B cell (primary cell): Measurements from ENCODE around the gene ZNF600. TPM values are rescaled to one million over a fixed set of nuclear protein-coding genes. Genes with fewer than 3 reads are reported as not detected.
"Not testable (repeated sequence)": the region's sequence is repeated elsewhere in the genome, so short reads cannot be mapped to it uniquely, and the experiment has no call there.

Experiments
- ATAC-seq: fragments of 200-7000 bp; cut with Tn5 transposase; one replicate; pipeline ENCODE4 v1.10.0; 2021; ENCODE audit warnings: low read depth, mild to moderate bottlenecking, moderate number of reproducible peaks, moderate library complexity
- CTCF ChIA-PET: fragments of 350-600 bp; sonication (Branson Sonifier 250); formaldehyde crosslinking; loops from one replicate; lab custom pipeline; 2021; ENCODE audit warnings: antibody characterized with exemption, inconsistent platforms; lab: Charles Lee
- POLR2A ChIA-PET: fragments of 350-600 bp; sonication (Branson Sonifier 250); formaldehyde crosslinking; loops from one replicate; lab custom pipeline; 2021; ENCODE audit warnings: antibody characterized with exemption; lab: Charles Lee
- DNase-seq: peaks from one replicate; pipeline ENCODE4 v3.0.0; 2013
- H2AFZ ChIP-seq: 2 replicates; pipeline ENCODE4 v1.6.1; 2012; ENCODE audit warnings: mild to moderate bottlenecking, low read depth, low read length; ENCODE audit not compliant: insufficient read depth, poor library complexity, severe bottlenecking
- H3K27ac ChIP-seq, 2 donors: 1 replicate in 1 of 2; 2 replicates in 1 of 2; pipeline ENCODE4 v1.5.1; 2012 to 2013; ENCODE audit warnings: low read length in 2 of 2, mild to moderate bottlenecking in 2 of 2, moderate library complexity in 1 of 2
- H3K27me3 ChIP-seq, 4 experiments: fragments of 200-600 bp in 1 of 4; sonication (generic) in 1 of 4; replicated peaks in 1 of 4; 1 replicate in 2 of 4; 2 replicates in 2 of 4; pipeline versions ENCODE4 v1.6.1 to v1.7.0; 2013 to 2016; ENCODE audit warnings: low read length in 3 of 4, mild to moderate bottlenecking in 2 of 4, mixed read lengths in 1 of 4, moderate library complexity in 1 of 4; ENCODE audit not compliant: insufficient read depth in 4 of 4, control insufficient read depth in 3 of 4; ENCODE audit errors: control extremely low read depth in 1 of 4
- H3K36me3 ChIP-seq, 2 experiments: replicated peaks in 1 of 2; 1 replicate in 1 of 2; 2 replicates in 1 of 2; pipeline versions ENCODE4 v1.6.1 to v1.7.1; 2013; ENCODE audit warnings: low read length in 1 of 2; ENCODE audit not compliant: insufficient read depth in 2 of 2, control insufficient read depth in 1 of 2; ENCODE audit errors: control extremely low read depth in 1 of 2, extremely low read depth in 1 of 2
- H3K4me1 ChIP-seq, 2 donors: fragments of 200-600 bp in 1 of 2; sonication (generic) in 1 of 2; 1 replicate in 1 of 2; 2 replicates in 1 of 2; pipeline versions ENCODE4 v1.5.1 to v1.6.1; 2013 to 2017; ENCODE audit warnings: low read length in 2 of 2; ENCODE audit not compliant: control insufficient read depth in 2 of 2, insufficient read depth in 2 of 2
- H3K4me2 ChIP-seq: replicated peaks from 2 replicates; pipeline ENCODE3; 2012; ENCODE audit warnings: mild to moderate bottlenecking, low read depth, low read length; ENCODE audit not compliant: poor library complexity, severe bottlenecking
- H3K4me3 ChIP-seq, 5 experiments: fragments of 200-600 bp in 1 of 5; sonication (generic) in 1 of 5; 1 replicate in 3 of 5; 2 replicates in 2 of 5; pipeline versions ENCODE4 v1.5.1 to v1.7.0; 2011 to 2016; ENCODE audit warnings: low read length in 4 of 5, mild to moderate bottlenecking in 4 of 5, low read depth in 2 of 5, control low read depth in 1 of 5, moderate library complexity in 1 of 5; ENCODE audit not compliant: insufficient read depth in 1 of 5; ENCODE audit errors: control extremely low read depth in 1 of 5, extremely low read depth in 1 of 5
- H3K79me2 ChIP-seq: fragments of 200-600 bp; sonication (generic); one replicate; pipeline ENCODE4 v1.6.0; 2016; ENCODE audit warnings: low read length; ENCODE audit not compliant: control insufficient read depth, insufficient read depth
- H3K9ac ChIP-seq: fragments of 200-600 bp; sonication (generic); 2 replicates; pipeline ENCODE4 v1.6.1; 2017; ENCODE audit warnings: mild to moderate bottlenecking, low read length, moderate library complexity
- H3K9me3 ChIP-seq, 3 donors: one replicate each; pipeline versions ENCODE4 v1.6.1 to v1.7.1; 2013; ENCODE audit warnings: low read length in 2 of 3; ENCODE audit not compliant: control insufficient read depth in 2 of 3, insufficient read depth in 1 of 3; ENCODE audit errors: control extremely low read depth in 1 of 3
- H4K20me1 ChIP-seq: 2 replicates; pipeline ENCODE4 v1.6.0; 2012; ENCODE audit warnings: mild to moderate bottlenecking, low read length; ENCODE audit not compliant: insufficient read depth, control insufficient read depth, poor library complexity, severe bottlenecking
- H3K27ac Mint-ChIP-seq: one replicate; pipeline ENCODE4 v1.8.0; 2021; ENCODE audit warnings: mixed read lengths
- H3K27me3 Mint-ChIP-seq: one replicate; pipeline ENCODE4 v1.8.0; 2021; ENCODE audit warnings: mixed read lengths
- H3K4me1 Mint-ChIP-seq: one replicate; pipeline ENCODE4 v1.8.0; 2021; ENCODE audit warnings: mixed read lengths
- H3K4me3 Mint-ChIP-seq: one replicate; pipeline ENCODE4 v1.8.0; 2021; ENCODE audit warnings: mixed read lengths
- H3K9me3 Mint-ChIP-seq: one replicate; pipeline ENCODE4 v1.8.0; 2022; ENCODE audit warnings: mixed read lengths; ENCODE audit not compliant: insufficient read depth
- EZH2 ChIP-seq: IDR thresholded peaks from 2 replicates; pipeline ENCODE4 v1.6.1; 2012; ENCODE audit warnings: borderline replicate concordance, low read depth, mild to moderate bottlenecking, moderate library complexity, low read length; ENCODE audit not compliant: insufficient read depth, poor library complexity, severe bottlenecking
- WGBS: methylation state at CpG from one replicate; pipeline ENCODE4 v1.1.5; 2013; ENCODE audit warnings: missing lambda C conversion rate; ENCODE audit not compliant: insufficient coverage; 5-methylcytosine and 5-hydroxymethylcytosine counted together
- intact Hi-C: fragments of 100-400 bp; cut with micrococcal nuclease; formaldehyde crosslinking; loops from one replicate; pipeline ENCODE4 v1.10.0; 2022
- polyA plus RNA-seq: library from polyadenylated mRNA; depleted of rRNA; stranded (reverse); fragments of >200 nt; gene quantifications from 2 replicates; pipeline ENCODE4 v1.2.3, GENCODE V29; 2012
- total RNA-seq, 2 donors: library from RNA; stranded (reverse); fragments of 120-200 nt in 1 of 2; gene quantifications; 1 replicate in 1 of 2; 2 replicates in 1 of 2; pipeline versions ENCODE4 v1.2.3 to v1.2.4, GENCODE V29; 2013 to 2022
- TF ChIP-seq, protein P1 (sequence below): fragments of 200-600 bp; IDR thresholded peaks from one replicate; pipeline ENCODE4 v1.8.0; 2022; ENCODE audit warnings: antibody characterized with exemption, mild to moderate bottlenecking

Gene ZNF600
- total and polyA plus RNA-seq, 2 donors (not counting 1 experiment from before 2014, with no cell fraction given), result 40.6 to 41.7 TPM

DNA sequence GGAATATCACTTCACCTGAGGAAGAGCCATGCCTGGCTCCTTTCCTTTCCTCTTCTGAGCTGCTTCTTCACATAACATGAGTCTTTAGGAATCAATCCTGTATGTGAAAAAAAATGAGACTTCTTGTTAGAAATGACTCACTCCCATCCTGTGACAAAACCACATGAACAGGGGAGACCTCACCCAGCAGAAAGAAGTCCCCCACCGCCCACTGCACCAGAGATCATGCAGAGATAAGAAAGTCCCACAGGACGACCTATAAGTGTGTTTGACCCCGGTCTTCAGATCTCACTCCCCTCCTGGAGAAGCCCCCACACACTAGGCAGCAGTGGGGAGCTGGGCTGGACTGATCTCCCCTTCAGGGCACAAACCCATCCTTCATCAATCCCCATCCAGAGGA, 7.8 kb downstream of the ZNF600 start:
- Histone ChIP-seq H3K4me2 (no peak overlapping the region), H3K4me3 (no peak overlapping the region), H3K27me3 (no peaks in the 10 kb centered on the region), H3K79me2 (no peaks in the 10 kb centered on the region), H3K9ac (no peak overlapping the region), H3K9me3 (peaks cover 0 to 13% (median 0%) of the 10 kb centered on the region in 3 donors), H4K20me1 (no peaks in the 10 kb centered on the region), H3K27ac (no peak overlapping the region), H2AFZ (no peak overlapping the region), H3K4me1 (no peaks in the 10 kb centered on the region), H3K36me3 (peaks cover 0 to 19% of the 10 kb centered on the region in 2 experiments)
- H3K9me3 Mint-ChIP-seq, result no peaks in the 10 kb centered on the region
- no peaks in the 10 kb centered on the region for H3K27me3 Mint-ChIP-seq
- ChIA-PET POLR2A (no interaction called here), CTCF (no interaction called here)
- intact Hi-C loops, result no loop called here
- WGBS, result 50% methylated on average over 3 of the region's 3 CpGs
- ATAC-seq (no peak), DNase-seq (no peak)
- H3K4me1 Mint-ChIP-seq, result peaks cover 3% of the 10 kb centered on the region
- H3K27ac Mint-ChIP-seq, result peak overlapping the region; percentile 56
- TF ChIP-seq EZH2, result no peak
- TF ChIP-seq, protein P1, sequence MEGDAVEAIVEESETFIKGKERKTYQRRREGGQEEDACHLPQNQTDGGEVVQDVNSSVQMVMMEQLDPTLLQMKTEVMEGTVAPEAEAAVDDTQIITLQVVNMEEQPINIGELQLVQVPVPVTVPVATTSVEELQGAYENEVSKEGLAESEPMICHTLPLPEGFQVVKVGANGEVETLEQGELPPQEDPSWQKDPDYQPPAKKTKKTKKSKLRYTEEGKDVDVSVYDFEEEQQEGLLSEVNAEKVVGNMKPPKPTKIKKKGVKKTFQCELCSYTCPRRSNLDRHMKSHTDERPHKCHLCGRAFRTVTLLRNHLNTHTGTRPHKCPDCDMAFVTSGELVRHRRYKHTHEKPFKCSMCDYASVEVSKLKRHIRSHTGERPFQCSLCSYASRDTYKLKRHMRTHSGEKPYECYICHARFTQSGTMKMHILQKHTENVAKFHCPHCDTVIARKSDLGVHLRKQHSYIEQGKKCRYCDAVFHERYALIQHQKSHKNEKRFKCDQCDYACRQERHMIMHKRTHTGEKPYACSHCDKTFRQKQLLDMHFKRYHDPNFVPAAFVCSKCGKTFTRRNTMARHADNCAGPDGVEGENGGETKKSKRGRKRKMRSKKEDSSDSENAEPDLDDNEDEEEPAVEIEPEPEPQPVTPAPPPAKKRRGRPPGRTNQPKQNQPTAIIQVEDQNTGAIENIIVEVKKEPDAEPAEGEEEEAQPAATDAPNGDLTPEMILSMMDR, result no peak
- no peak overlapping the region for H3K4me3 Mint-ChIP-seq

DNA sequence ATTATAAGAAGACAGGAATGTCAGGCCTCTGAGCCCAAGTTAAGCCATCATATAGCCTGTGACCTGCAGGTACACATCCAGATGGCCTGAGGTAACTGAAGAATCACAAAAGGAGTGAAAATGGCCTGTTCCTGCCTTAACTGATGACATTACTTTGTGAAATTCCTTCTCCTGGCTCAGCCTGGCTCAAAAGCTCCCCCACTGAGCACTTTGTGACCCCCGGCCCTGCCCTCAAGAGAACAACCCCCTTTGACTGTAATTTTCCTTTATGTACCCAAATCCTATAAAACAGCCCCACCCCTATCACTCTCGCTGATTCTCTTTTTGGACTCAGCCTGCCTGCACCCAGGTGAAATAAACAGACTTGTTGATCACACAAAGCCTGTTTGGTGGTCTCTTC, 30.1 kb downstream of the ZNF600 start:
- H3K9ac ChIP-seq, DNase-seq, H2AFZ ChIP-seq, H3K36me3 ChIP-seq, H3K27ac Mint-ChIP-seq, ATAC-seq, H3K9me3 Mint-ChIP-seq, H3K4me3 ChIP-seq, H3K4me1 ChIP-seq, CTCF ChIA-PET, intact Hi-C loops, H3K79me2 ChIP-seq, POLR2A ChIA-PET, H3K4me3 Mint-ChIP-seq, H4K20me1 ChIP-seq, H3K4me1 Mint-ChIP-seq, H3K4me2 ChIP-seq, H3K27ac ChIP-seq, H3K27me3 ChIP-seq, H3K27me3 Mint-ChIP-seq: not testable (repeated sequence)
- 100% methylated on average over 2 of the region's 2 CpGs for WGBS
- H3K9me3 ChIP-seq, result peaks cover 0 to 19% (median 0%) of the 10 kb centered on the region in 3 donors
